Choroid plexus epithelial cell (primary cell): ENCODE results near the gene PLPP3.
A peak's percentile ranks its signal among the peaks of the same experiment; 100 is the strongest.

Source experiments
- DNase-seq: peaks from one replicate; pipeline ENCODE4 v3.0.0-alpha.2; 2010; ENCODE audit warnings: low read depth
- H3K4me3 ChIP-seq: 2 replicates; pipeline ENCODE4 v1.5.1; 2011; ENCODE audit warnings: low read depth, mild to moderate bottlenecking, control low read depth, low read length, moderate library complexity
- TF ChIP-seq, protein P1 (sequence below): conservative IDR thresholded peaks from 2 replicates; pipeline ENCODE4 v1.5.1; 2011; ENCODE audit warnings: low read depth, mild to moderate bottlenecking, control low read depth, inconsistent platforms, low read length, moderate library complexity

Gene PLPP3

DNA sequence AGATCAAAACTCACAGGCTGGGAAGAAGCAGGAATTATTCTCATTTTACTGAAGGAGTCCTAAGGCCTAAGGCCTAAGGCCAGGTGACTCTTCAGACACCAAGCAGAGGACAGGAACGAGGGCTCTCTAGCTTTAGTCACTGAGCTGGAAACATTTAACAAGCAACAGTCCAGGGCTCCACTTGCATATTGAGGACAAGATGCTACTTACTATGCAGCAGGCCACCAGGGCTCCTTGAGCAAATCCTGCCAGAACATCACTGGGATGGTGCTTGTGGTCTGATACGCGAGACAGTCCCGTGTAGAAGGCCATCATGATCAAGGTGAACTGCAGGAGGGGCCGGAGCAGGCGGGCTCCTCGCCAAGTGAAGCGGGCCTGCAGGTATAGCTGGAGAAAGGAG lies 67.6 kb downstream of the PLPP3 start:
- TF ChIP-seq, protein P1, sequence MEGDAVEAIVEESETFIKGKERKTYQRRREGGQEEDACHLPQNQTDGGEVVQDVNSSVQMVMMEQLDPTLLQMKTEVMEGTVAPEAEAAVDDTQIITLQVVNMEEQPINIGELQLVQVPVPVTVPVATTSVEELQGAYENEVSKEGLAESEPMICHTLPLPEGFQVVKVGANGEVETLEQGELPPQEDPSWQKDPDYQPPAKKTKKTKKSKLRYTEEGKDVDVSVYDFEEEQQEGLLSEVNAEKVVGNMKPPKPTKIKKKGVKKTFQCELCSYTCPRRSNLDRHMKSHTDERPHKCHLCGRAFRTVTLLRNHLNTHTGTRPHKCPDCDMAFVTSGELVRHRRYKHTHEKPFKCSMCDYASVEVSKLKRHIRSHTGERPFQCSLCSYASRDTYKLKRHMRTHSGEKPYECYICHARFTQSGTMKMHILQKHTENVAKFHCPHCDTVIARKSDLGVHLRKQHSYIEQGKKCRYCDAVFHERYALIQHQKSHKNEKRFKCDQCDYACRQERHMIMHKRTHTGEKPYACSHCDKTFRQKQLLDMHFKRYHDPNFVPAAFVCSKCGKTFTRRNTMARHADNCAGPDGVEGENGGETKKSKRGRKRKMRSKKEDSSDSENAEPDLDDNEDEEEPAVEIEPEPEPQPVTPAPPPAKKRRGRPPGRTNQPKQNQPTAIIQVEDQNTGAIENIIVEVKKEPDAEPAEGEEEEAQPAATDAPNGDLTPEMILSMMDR, result no peak
- no peak for DNase-seq
- H3K4me3 ChIP-seq, result no peak overlapping the region

DNA sequence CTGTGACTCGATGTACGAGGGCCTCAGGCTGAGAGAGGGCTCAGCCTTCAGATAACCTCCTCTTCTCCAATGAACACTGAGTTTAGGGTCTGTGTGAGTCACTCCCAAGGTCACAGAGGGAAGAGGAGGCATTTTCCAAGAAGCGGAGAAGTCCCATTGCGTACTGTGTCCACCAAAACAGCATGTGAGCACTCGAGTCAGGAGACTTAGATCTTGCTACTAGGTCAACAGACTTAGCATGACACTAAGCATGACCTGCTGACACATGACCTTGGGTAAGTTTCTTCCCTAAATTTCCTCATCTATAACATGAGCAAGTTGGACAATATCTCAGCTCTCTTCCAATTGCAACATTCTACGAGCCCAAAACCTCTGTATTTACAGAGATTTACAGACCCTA lies 68.0 kb downstream of the PLPP3 start:
- no peak for DNase-seq
- H3K4me3 ChIP-seq, result no peak overlapping the region
- TF ChIP-seq, protein P1, result no peak

DNA sequence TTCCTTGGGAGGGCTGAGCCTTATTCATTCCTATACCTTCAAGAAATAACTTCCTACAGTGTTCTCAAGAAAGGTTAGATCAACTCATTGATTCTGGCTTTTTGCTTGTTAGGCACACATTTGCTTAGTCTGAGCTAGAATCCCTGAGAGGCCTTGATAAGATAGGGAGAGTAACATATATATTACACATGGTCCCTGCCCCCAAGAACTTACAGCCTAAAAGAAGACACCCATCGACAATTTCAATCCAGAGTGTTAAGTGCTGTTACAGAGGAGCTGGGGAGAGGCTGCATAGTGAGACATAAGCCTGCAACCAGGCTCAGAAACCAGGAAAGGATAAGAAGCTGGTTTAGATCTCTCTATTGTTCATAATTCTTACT lies 68.7 kb downstream of the PLPP3 start:
- no peak for DNase-seq
- H3K4me3 ChIP-seq, result no peak overlapping the region
- TF ChIP-seq, protein P1, result no peak

DNA sequence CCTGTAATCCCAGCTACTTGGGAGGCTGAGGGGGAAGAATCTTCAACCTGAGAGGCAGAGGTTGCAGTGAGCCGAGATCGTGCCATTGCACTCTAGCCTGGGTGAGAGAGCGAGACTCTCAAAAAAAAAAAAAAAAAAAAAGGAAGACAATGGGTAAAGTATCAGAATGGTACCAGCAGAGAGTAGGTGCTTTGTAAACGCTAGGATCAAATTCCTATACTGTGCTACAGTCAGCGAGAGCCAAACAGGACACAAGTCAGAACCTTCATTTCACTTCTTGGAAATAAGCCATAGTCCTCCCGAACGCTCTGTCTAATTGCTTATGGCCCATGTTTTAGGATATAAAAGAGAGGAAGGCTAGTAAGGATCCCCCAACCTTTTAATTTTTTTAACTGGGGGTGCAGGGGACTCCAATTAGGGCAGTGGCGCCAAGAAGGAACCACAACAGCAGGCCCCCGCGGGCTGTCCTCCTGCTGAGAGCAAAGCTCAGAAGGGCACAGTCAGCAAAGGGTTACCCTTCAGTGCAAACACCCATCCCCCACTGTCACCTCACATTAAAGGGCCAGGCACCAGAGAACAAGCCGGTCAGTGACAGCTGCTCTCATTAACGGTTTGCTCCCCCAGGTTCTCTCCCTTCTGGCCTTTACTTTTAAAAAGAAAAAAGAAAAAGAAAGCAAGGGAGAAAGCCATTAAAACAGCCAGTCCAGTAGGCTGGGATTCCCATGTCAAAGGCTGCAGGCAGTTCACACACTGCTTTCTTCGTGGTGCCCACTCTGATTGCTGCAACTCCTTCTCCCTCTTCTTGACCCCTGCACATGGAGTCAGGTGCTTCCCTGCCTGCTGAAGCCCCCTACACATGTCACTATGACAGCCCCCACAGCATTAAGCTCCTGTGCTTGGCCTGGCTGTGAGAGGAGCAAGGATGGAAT lies 69.4 kb downstream of the PLPP3 start:
- TF ChIP-seq, protein P1, result no peak
- no peak overlapping the region for H3K4me3 ChIP-seq
- DNase-seq, result peak; percentile 16

DNA sequence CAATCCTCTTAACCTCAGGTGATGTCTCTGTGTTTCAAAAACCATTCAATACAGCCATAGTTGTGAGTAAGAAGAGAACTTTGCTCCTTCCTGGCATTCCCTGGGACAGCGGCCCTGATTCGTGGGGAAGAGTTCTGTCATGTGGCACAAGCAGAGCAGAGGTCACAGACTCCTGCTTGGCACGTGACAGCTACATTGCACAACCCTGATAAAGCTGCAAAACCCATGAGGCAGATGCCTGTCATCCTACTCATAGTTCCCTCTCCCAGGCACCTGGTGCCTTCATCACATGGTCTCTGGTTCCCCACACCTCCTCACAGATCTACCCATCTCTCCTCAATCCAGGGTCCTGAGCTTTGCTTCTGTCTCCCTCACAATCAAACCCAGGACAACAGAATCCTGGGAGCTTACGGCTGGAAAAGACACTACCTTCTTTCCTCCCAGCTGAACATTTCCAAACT lies 70.8 kb downstream of the PLPP3 start:
- DNase-seq, result peak; percentile 67
- TF ChIP-seq, protein P1, result no peak
- H3K4me3 ChIP-seq, result no peak overlapping the region

DNA sequence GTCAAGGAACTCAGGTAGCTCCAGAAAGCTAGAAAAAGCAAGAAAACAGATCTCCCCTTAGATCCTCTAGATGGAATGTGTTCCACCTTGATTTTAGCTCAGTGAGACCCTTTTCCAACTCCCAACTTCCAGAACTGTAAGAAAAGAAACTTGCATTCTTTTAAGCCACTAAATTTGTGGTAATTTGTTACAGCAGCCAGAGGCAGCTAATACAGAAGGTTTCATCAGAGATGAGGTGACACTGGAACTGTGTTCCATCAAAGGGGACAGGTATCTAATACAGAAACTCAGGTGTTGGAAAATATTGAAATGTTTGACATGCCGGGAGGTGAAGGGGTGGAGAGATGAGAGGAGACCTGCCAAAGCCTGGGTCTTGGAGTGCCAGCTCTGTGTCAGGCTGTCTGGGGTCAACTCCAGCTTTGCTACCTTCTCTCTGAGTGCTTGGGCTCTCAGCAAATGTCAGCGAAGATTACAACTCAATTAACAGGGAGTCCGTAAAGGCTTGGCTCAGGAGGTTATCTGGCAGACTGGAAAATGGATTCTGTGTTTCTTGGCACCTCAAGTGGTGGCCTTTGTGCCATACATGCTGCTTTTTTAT lies 71.3 kb downstream of the PLPP3 start:
- H3K4me3 ChIP-seq, result no peak overlapping the region
- TF ChIP-seq, protein P1, result no peak
- DNase-seq, result no peak

DNA sequence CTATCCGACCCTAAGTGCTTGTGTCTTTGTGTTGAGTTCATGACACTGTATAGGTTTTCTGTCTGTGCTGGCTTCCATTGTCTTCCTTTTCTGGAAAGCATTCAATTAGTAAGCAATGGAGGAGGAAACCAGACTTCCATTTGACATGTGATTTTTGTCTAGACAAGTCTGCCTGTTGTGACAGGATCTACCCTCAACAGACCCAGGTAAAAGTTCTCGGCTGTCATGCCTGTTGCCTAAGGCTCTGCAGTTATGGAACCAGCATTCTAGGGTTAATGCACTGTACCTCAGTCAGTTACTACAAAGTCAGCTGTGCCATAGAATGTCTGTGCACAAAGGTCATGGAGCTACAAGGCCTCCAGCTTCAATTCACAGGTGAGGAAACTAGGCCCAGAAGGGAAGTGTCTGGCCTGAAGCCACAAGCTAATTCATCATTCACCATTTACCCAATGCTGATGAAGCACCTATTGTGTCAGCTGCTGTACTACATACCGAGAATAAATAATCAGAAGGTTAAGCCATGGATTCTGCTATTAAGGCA lies 72.3 kb downstream of the PLPP3 start:
- TF ChIP-seq, protein P1, result no peak
- H3K4me3 ChIP-seq, result no peak overlapping the region
- no peak for DNase-seq
